ENCODE data around the gene MAN2A1.

DNA sequence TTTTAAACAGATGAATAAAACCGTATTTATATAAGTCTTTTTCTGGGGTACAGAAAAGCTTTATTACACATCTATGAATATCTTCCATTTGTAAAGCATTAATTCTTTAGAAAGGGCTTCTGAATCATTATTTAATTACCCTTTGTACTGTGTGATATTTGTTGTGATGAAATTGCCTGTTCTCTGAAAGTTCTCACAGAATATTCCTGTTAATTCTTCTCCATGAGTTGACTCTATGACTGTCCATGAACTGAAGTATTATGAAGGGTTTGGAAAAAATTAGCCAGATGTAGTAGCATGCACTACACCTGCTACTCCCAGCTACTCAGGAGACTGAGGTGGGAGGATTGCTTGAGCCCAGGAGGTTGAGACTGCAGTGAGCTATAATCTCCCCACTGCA, 127.0 kb downstream of the MAN2A1 start:
- no peak for TF ChIP-seq CEBPB (IDR thresholded peaks at IDR 0.05; ENCODE audit: low read depth)
- TF ChIP-seq SP1 (IDR thresholded peaks at IDR 0.05; ENCODE audit: low read depth): no peak

Measured in HCT116 (cell line).